K562 (cell line): ENCODE measurements around the gene PRRT2. TPM values are rescaled to one million over a fixed set of nuclear protein-coding genes. Genes with fewer than 3 reads are reported as not detected.

Source experiments
- ATAC-seq: fragments of 200-7000 bp; cut with Tn5 transposase; 3 replicates; pipeline ENCODE4 v1.9.1; 2020; ENCODE audit warnings: moderate library complexity
- BruUV-seq: library from RNA; stranded (reverse); fragments of 400-500 nt; replicated peaks from 2 replicates; lab custom pipeline; 2021; lab: Mats Ljungman, UMichigan
- CTCF ChIA-PET: fragments of 300-600 bp; formaldehyde crosslinking; extraction: SDS; loops from one replicate; lab custom pipeline; 2021; ENCODE audit warnings: low intra/inter-chr PET ratio; lab: Yijun Ruan, JAX
- POLR2A ChIA-PET: fragments of 300-600, 350-650 bp; sonication (Branson Sonifier 250); formaldehyde crosslinking; extraction: SDS; loops from one replicate; lab custom pipeline; 2021; ENCODE audit warnings: antibody characterized with exemption, inconsistent platforms; lab: Yijun Ruan, JAX
- DNase-seq, 4 experiments: peaks; one replicate each; pipeline versions ENCODE4 v3.0.0 to v3.0.0-alpha.2; 2011 to 2018; ENCODE audit warnings: low spot score in 3 of 4, mixed read lengths in 3 of 4; ENCODE audit errors: extremely low read depth in 1 of 4
- FAIRE-seq: peaks from 2 replicates; lab custom pipeline; 2011; peaks lifted over from hg19 to GRCh38; lab: Jason Lieb, UNC
- H2AFZ ChIP-seq: 2 replicates; pipeline ENCODE4 v1.6.0; 2011; ENCODE audit warnings: low read depth, low read length, control low read depth, inconsistent platforms
- H3K27ac ChIP-seq: fragments of 200-600 bp; 3 replicates; pipeline ENCODE4 v1.8.0; 2011; ENCODE audit warnings: low read depth, mild to moderate bottlenecking, control low read depth, inconsistent platforms, low read length, moderate library complexity, mixed read lengths; ENCODE audit errors: extremely low read depth
- H3K27me3 ChIP-seq, 2 experiments: fragments of 300-600 bp in 1 of 2; 2 replicates in 1 of 2; 3 replicates in 1 of 2; pipeline versions ENCODE4 v1.6.0 to v1.8.0; 2011; ENCODE audit warnings: inconsistent platforms in 2 of 2, low read length in 2 of 2, mild to moderate bottlenecking in 1 of 2, mixed read lengths in 1 of 2, moderate library complexity in 1 of 2; ENCODE audit not compliant: control insufficient read depth in 2 of 2, insufficient read depth in 2 of 2
- H3K36me3 ChIP-seq: fragments of 300-600 bp; 3 replicates; pipeline ENCODE4 v1.8.0; 2011; ENCODE audit warnings: mild to moderate bottlenecking, low read length, inconsistent platforms; ENCODE audit not compliant: control insufficient read depth, insufficient read depth
- H3K4me1 ChIP-seq, 2 experiments: fragments of 200-600 bp in 1 of 2; replicated peaks in 1 of 2; 2 replicates in 1 of 2; 3 replicates in 1 of 2; pipeline versions ENCODE4 v1.5.1 to v1.8.0; 2011; ENCODE audit warnings: inconsistent platforms in 2 of 2, low read length in 2 of 2, mild to moderate bottlenecking in 1 of 2, mixed read lengths in 1 of 2, moderate library complexity in 1 of 2; ENCODE audit not compliant: control insufficient read depth in 2 of 2, insufficient read depth in 2 of 2
- H3K4me2 ChIP-seq: 2 replicates; pipeline ENCODE4 v1.6.1; 2011; ENCODE audit warnings: low read length, control low read depth, inconsistent platforms, mixed read lengths; ENCODE audit not compliant: insufficient read depth
- H3K4me3 ChIP-seq: fragments of 200-600 bp; sonication (generic), shearing (Covaris generic); 2 replicates; pipeline ENCODE4 v1.5.1; 2016; ENCODE audit warnings: control low read depth, inconsistent platforms
- H3K79me2 ChIP-seq: fragments of 200-600 bp; 3 replicates; pipeline ENCODE4 v1.8.0; 2011; ENCODE audit warnings: low read length, inconsistent platforms; ENCODE audit not compliant: control insufficient read depth, insufficient read depth
- H3K9ac ChIP-seq, 2 experiments: 2 replicates each; pipeline versions ENCODE4 v1.6.0 to v1.6.1; 2011; ENCODE audit warnings: low read depth in 2 of 2, low read length in 2 of 2, control low read depth in 1 of 2, inconsistent platforms in 1 of 2, mild to moderate bottlenecking in 1 of 2, mixed read lengths in 1 of 2; ENCODE audit not compliant: insufficient read depth in 1 of 2
- H3K9me1 ChIP-seq: one replicate; pipeline ENCODE4 v1.6.0; 2011; ENCODE audit warnings: inconsistent platforms, mild to moderate bottlenecking, low read length, moderate library complexity; ENCODE audit not compliant: control insufficient read depth, insufficient read depth
- H3K9me3 ChIP-seq: replicated peaks from 2 replicates; pipeline ENCODE4 v1.5.1; 2011; ENCODE audit warnings: low read depth, low read length, inconsistent platforms; ENCODE audit not compliant: control insufficient read depth, insufficient read depth
- H4K20me1 ChIP-seq: replicated peaks from 2 replicates; pipeline ENCODE4 v1.6.1; 2011; ENCODE audit warnings: low read length, inconsistent platforms, mixed read lengths; ENCODE audit not compliant: control insufficient read depth, insufficient read depth
- ATF1 ChIP-seq, 2 experiments: fragments of 450-650 bp in 1 of 2; IDR thresholded peaks; 2 replicates each; pipeline ENCODE4 v1.6.1; 2016; ENCODE audit warnings: missing compliant biosample characterization in 1 of 2, missing genetic modification characterization in 1 of 2
- CREM ChIP-seq: IDR thresholded peaks from 2 replicates; pipeline ENCODE4 v1.6.1; 2014; ENCODE audit warnings: antibody characterized with exemption, low read depth
- ERF ChIP-seq: fragments of 450-650 bp; formaldehyde crosslinking; IDR thresholded peaks from 2 replicates; pipeline ENCODE4 v1.4.0; 2020; ENCODE audit warnings: mild to moderate bottlenecking, mixed read lengths
- HDAC1 ChIP-seq, 2 experiments: fragments of 450-650 bp; IDR thresholded peaks; 2 replicates each; pipeline ENCODE4 v1.6.1; 2016 to 2017; ENCODE audit warnings: inconsistent platforms in 1 of 2, mild to moderate bottlenecking in 1 of 2, moderate library complexity in 1 of 2
- HNRNPLL ChIP-seq: fragments of 200-400 bp; formaldehyde crosslinking; IDR thresholded peaks from 2 replicates; pipeline ENCODE4 v1.6.1; 2017; ENCODE audit warnings: low read length, low read depth, mild to moderate bottlenecking; ENCODE audit not compliant: poor library complexity, severe bottlenecking
- KDM5B ChIP-seq: fragments of 200-600 bp; sonication (generic); IDR thresholded peaks from 2 replicates; pipeline ENCODE4 v1.6.1; 2012; ENCODE audit warnings: low read depth, mild to moderate bottlenecking, moderate library complexity, low read length, control low read depth, inconsistent platforms; ENCODE audit not compliant: insufficient replicate concordance
- KLF16 ChIP-seq: IDR thresholded peaks from 2 replicates; pipeline ENCODE4 v1.6.1; 2016; ENCODE audit warnings: antibody characterized with exemption
- LCOR ChIP-seq: sonication (generic); formaldehyde crosslinking; IDR thresholded peaks from 2 replicates; pipeline ENCODE4 v1.8.0; 2022; ENCODE audit warnings: mild to moderate bottlenecking, missing genetic modification reagents
- MBD2 ChIP-seq: sonication (generic); IDR thresholded peaks from 2 replicates; pipeline ENCODE4 v1.6.1; 2016; ENCODE audit warnings: low read depth, borderline replicate concordance
- NCOA6 ChIP-seq: fragments of 450-650 bp; IDR thresholded peaks from 2 replicates; pipeline ENCODE4 v1.6.1; 2017; ENCODE audit warnings: mild to moderate bottlenecking
- NCOR1 ChIP-seq: fragments of 450-650 bp; IDR thresholded peaks from 2 replicates; pipeline ENCODE4 v1.6.1; 2016; ENCODE audit warnings: mild to moderate bottlenecking, moderate library complexity
- POLR2AphosphoS2 ChIP-seq: IDR thresholded peaks from 2 replicates; pipeline ENCODE4 v1.6.1; 2012; ENCODE audit warnings: low read length, improper control_type of control experiment
- RBFOX2 ChIP-seq: fragments of 200-400 bp; formaldehyde crosslinking; IDR thresholded peaks from 2 replicates; pipeline ENCODE4 v1.6.1; 2017; ENCODE audit warnings: low read depth, mild to moderate bottlenecking, low read length, moderate library complexity
- RHOXF2B ChIP-seq: fragments of 250-450 bp; sonication (Bioruptor Pico); conservative IDR thresholded peaks from 2 replicates; pipeline ENCODE4 v1.5.1; 2021
- SMAD4 ChIP-seq: fragments of 250-450 bp; sonication (Bioruptor Pico); conservative IDR thresholded peaks from 2 replicates; pipeline ENCODE4 v1.8.0; 2021; ENCODE audit warnings: inconsistent platforms, mild to moderate bottlenecking, moderate library complexity
- ZC3H11A ChIP-seq: IDR thresholded peaks from 2 replicates; pipeline ENCODE4 v1.6.1; 2012; ENCODE audit warnings: low read depth, low read length, improper control_type of control experiment
- ZNF175 ChIP-seq: fragments of 200-800 bp; sonication (Bioruptor generic); IDR thresholded peaks from 2 replicates; pipeline ENCODE4 v1.6.1; 2016; ENCODE audit warnings: low read depth, mild to moderate bottlenecking, missing genetic modification characterization, missing compliant biosample characterization
- ZNF584 ChIP-seq: fragments of 200-800 bp; sonication (Bioruptor generic); IDR thresholded peaks from 2 replicates; pipeline ENCODE4 v1.6.1; 2016; ENCODE audit warnings: low read depth, mild to moderate bottlenecking, missing genetic modification characterization, missing compliant biosample characterization
- WGBS: fragments of 100-300 bp; shearing (Covaris generic); methylation state at CpG from one replicate; pipeline ENCODE4 v1.1.6; 2016; ENCODE audit warnings: low coverage, mixed read lengths; ENCODE audit not compliant: insufficient coverage; ENCODE audit errors: missing lambda C conversion rate; 5-methylcytosine and 5-hydroxymethylcytosine counted together
- in situ Hi-C: fragments of 300-500 bp; cut with MboI; formaldehyde crosslinking; loops from 4 replicates; pipeline ENCODE4 v1.15.0; 2018; ENCODE audit warnings: inconsistent platforms, mixed read lengths
- intact Hi-C: fragments of 100-400 bp; cut with micrococcal nuclease; formaldehyde crosslinking; loops from 2 replicates; pipeline ENCODE4 v1.14.2; 2022
- polyA plus RNA-seq, 8 experiments: library from polyadenylated mRNA; depleted of rRNA in 4 of 8; stranded (reverse) in 5 of 8; unstranded in 3 of 8; fragments of >200 nt; fragmentation: Nextera tagmentation in 2 of 8; fragmentation: Illumina TruSeq in 1 of 8; extraction: Ambion mirVana in 2 of 8; extraction: Trizol in 1 of 8; gene quantifications; 2 replicates each; pipeline versions ENCODE4 v1.2.1 to v1.2.3, GENCODE V29; 2011 to 2014; ENCODE audit warnings: inconsistent platforms in 1 of 8, missing spikeins in 1 of 8
- total RNA-seq, 7 experiments: library from RNA; depleted of rRNA in 6 of 7; stranded (reverse); fragments of >200 nt in 6 of 7; fragmentation: Illumina TruSeq in 2 of 7; extraction: Trizol in 2 of 7; gene quantifications; 2 replicates each; pipeline versions ENCODE4 v1.2.1 to v1.2.3, GENCODE V29; 2011 to 2021; ENCODE audit warnings: low replicate concordance in 1 of 7
- TF ChIP-seq, protein P1 (sequence below): fragments of 450-650 bp; formaldehyde crosslinking; conservative IDR thresholded peaks from 2 replicates; pipeline ENCODE4 v1.4.0; 2022; ENCODE audit warnings: mild to moderate bottlenecking, missing genetic modification characterization
- TF ChIP-seq, protein P2 (sequence below), 2 experiments: fragments of 450-650 bp; conservative IDR thresholded peaks; 2 replicates each; pipeline ENCODE4 v1.6.1; 2017; ENCODE audit warnings: mild to moderate bottlenecking in 2 of 2, moderate library complexity in 2 of 2

Gene PRRT2
- total and polyA plus RNA-seq, 9 of the 15 experiments (the other 6 are each of a cell fraction or from before 2014, with no cell fraction given) = 0.11 to 1.0 (median 0.42) TPM; not detected in 2

DNA sequence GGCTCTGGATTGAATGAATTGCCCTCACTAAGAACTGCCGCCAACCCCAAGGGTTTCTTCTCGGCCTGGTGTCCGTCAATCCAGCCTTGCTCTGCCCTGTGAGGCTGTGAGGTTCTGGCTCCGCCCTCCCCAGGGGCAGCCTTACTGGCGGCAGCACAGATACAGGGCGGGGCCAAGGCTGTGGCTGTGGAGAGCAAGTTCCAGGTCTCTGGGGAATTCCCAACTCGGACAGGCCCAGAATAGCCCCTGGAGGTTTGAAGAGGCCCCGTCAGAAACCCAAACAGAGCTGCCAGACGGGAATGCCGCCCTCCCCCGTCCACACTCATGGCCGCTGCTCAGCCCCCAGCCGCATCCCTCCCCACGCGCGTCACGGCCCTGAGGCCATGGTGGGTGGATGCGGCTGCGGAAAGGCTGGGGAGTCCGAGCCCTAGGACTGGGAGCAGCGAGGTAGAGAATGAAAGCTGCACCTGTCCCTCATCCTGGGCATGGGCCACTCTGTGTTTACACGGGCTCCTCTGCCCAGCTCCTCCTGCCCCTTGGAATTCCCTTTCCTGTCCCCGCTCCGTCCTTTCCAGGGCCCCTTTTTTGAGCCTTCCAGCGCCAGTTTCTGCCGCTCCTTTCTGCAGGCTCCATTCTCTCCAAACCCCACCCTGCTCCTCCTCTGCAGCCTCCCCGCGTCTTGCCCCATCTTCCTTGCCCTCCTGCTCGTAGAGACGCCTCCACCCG is 660 bp upstream of the PRRT2 start:
- peak; percentile 99 for FAIRE-seq
- peak; percentile 47 for TF ChIP-seq CREM
- no peak for TF ChIP-seq ATF1 (CRISPR knock-in tag; IDR thresholded peaks at IDR 0.05)
- peak; percentile 75 for TF ChIP-seq ATF1 (tag; IDR thresholded peaks at IDR 0.05)
- no peak for TF ChIP-seq KLF16
- no peak for TF ChIP-seq ZNF175 (CRISPR knock-in tag)
- 0 out of 2 replicates have a peak, but pooled peaks have one; percentile 14 for TF ChIP-seq LCOR
- peak; percentile 39 for TF ChIP-seq NCOR1
- TF ChIP-seq, protein P1, sequence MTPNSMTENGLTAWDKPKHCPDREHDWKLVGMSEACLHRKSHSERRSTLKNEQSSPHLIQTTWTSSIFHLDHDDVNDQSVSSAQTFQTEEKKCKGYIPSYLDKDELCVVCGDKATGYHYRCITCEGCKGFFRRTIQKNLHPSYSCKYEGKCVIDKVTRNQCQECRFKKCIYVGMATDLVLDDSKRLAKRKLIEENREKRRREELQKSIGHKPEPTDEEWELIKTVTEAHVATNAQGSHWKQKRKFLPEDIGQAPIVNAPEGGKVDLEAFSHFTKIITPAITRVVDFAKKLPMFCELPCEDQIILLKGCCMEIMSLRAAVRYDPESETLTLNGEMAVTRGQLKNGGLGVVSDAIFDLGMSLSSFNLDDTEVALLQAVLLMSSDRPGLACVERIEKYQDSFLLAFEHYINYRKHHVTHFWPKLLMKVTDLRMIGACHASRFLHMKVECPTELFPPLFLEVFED = no peak
- peak in 1 of 2 experiments; percentile 34; a peak in 1 of 4 replicates for TF ChIP-seq HDAC1 (IDR thresholded peaks at IDR 0.05)
- TF ChIP-seq RHOXF2B = peak; percentile 91
- no peak for TF ChIP-seq NCOA6
- TF ChIP-seq, protein P2, sequence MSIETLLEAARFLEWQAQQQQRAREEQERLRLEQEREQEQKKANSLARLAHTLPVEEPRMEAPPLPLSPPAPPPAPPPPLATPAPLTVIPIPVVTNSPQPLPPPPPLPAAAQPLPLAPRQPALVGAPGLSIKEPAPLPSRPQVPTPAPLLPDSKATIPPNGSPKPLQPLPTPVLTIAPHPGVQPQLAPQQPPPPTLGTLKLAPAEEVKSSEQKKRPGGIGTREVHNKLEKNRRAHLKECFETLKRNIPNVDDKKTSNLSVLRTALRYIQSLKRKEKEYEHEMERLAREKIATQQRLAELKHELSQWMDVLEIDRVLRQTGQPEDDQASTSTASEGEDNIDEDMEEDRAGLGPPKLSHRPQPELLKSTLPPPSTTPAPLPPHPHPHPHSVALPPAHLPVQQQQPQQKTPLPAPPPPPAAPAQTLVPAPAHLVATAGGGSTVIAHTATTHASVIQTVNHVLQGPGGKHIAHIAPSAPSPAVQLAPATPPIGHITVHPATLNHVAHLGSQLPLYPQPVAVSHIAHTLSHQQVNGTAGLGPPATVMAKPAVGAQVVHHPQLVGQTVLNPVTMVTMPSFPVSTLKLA (conservative IDR thresholded peaks at IDR 0.05) = no peak; a peak in 1 of 4 replicates
- peak; percentile 30 for TF ChIP-seq KDM5B
- TF ChIP-seq ZNF584 (CRISPR knock-in tag) = no peak
- TF ChIP-seq ZC3H11A = no peak
- TF ChIP-seq POLR2AphosphoS2 = peak; percentile 95
- TF ChIP-seq HNRNPLL = peak; percentile 38
- 0 out of 2 replicates have a peak, but pooled peaks have one; percentile 46 for TF ChIP-seq ERF (CRISPR knock-in tag)
- peak; percentile 42; the same call in 1 of the 2 replicates for TF ChIP-seq SMAD4 (CRISPR knock-in tag)
- TF ChIP-seq MBD2 = 0 out of 2 replicates have a peak, but pooled peaks have one; percentile 47
- TF ChIP-seq RBFOX2 = peak; percentile 54

More for the DNA sequence above, 660 bp upstream of the PRRT2 start:
- ATAC-seq = peak; percentile 81
- Histone ChIP-seq H2AFZ (peak overlapping the region; percentile 64; the same call in 1 of the 2 replicates), H3K4me1 (peaks cover 43 to 82% of the 10 kb centered on the region in 2 experiments), H3K9me1 (no peaks in the 10 kb centered on the region), H3K9ac (peak overlapping the region in 1 of 2 experiments; percentile 85; a peak in 3 of 4 replicates), H3K4me2 (peak overlapping the region; percentile 91), H3K36me3 (peaks cover 36% of the 10 kb centered on the region), H3K9me3 (no peaks in the 10 kb centered on the region), H3K4me3 (peak overlapping the region; percentile 37), H3K27me3 (no peaks in the 10 kb centered on the region), H3K79me2 (peaks cover 42% of the 10 kb centered on the region), H4K20me1 (peaks cover 23% of the 10 kb centered on the region; the same call in 1 of the 2 replicates), H3K27ac (peak overlapping the region; percentile 27; the same call in 1 of the 3 replicates)
- peak; percentile 49 to 94 (median 64) for DNase-seq
- under 1% methylated on average over 31 of the region's 31 CpGs for WGBS
- BruUV-seq = no TSS peak
- ChIA-PET POLR2A (interaction anchor here (0.8 to 1.5 kb wide), 5 partner anchors 18 to 255 kb away, joined by 3 to 4 read pairs (median 3); partner anchors contain the start of gene ALDOA), CTCF (interaction anchor here (0.6 kb wide), 1 partner anchor 852 kb away, joined by 5 read pairs; no protein-coding TSS in a partner anchor)
- intact Hi-C loops (loop anchor here (10.0 kb wide), 1 partner anchor 213 kb away; the partner anchor contains the start of gene C16orf92), in situ Hi-C loops (no loop called here)
